Neural cell (in vitro differentiated cells): ENCODE results near the gene PRRX1.

ENCODE experiments used
- CTCF ChIP-seq: fragments of 450-650 bp; IDR thresholded peaks from 2 replicates; pipeline ENCODE4 v1.5.1; 2014; ENCODE audit warnings: antibody characterized with exemption, mild to moderate bottlenecking, moderate library complexity; ENCODE audit not compliant: poor library complexity, severe bottlenecking
- EP300 ChIP-seq: fragments of 450-650 bp; conservative IDR thresholded peaks from 2 replicates; pipeline ENCODE4 v1.6.1; 2014; ENCODE audit warnings: antibody characterized with exemption, mild to moderate bottlenecking, moderate library complexity; ENCODE audit not compliant: poor library complexity, severe bottlenecking
- EZH2 ChIP-seq: fragments of 200-600, 300-800 bp; shearing (Covaris generic), sonication (generic); IDR thresholded peaks from 2 replicates; pipeline ENCODE4 v1.6.1; 2014; ENCODE audit warnings: antibody characterized with exemption, low read length, borderline replicate concordance, mild to moderate bottlenecking; ENCODE audit not compliant: insufficient read depth, poor library complexity, severe bottlenecking
- POLR2AphosphoS5 ChIP-seq: IDR thresholded peaks from 2 replicates; pipeline ENCODE4 v1.6.1; 2012
- SMC3 ChIP-seq: fragments of 450-650 bp; conservative IDR thresholded peaks from 2 replicates; pipeline ENCODE4 v1.6.1; 2014; ENCODE audit warnings: antibody characterized with exemption, mild to moderate bottlenecking, moderate library complexity; ENCODE audit not compliant: poor library complexity
- TAF1 ChIP-seq: IDR thresholded peaks from 2 replicates; pipeline ENCODE4 v1.6.1; 2012; ENCODE audit warnings: low read depth
- TF ChIP-seq, protein P1 (sequence below): IDR thresholded peaks from 2 replicates; pipeline ENCODE4 v1.6.1; 2012; ENCODE audit warnings: borderline replicate concordance

- TF ChIP-seq CTCF (no peak), EP300 (no peak), TAF1 (no peak), EZH2 (no peak), SMC3 (no peak), POLR2AphosphoS5 (no peak)
- TF ChIP-seq, protein P1, sequence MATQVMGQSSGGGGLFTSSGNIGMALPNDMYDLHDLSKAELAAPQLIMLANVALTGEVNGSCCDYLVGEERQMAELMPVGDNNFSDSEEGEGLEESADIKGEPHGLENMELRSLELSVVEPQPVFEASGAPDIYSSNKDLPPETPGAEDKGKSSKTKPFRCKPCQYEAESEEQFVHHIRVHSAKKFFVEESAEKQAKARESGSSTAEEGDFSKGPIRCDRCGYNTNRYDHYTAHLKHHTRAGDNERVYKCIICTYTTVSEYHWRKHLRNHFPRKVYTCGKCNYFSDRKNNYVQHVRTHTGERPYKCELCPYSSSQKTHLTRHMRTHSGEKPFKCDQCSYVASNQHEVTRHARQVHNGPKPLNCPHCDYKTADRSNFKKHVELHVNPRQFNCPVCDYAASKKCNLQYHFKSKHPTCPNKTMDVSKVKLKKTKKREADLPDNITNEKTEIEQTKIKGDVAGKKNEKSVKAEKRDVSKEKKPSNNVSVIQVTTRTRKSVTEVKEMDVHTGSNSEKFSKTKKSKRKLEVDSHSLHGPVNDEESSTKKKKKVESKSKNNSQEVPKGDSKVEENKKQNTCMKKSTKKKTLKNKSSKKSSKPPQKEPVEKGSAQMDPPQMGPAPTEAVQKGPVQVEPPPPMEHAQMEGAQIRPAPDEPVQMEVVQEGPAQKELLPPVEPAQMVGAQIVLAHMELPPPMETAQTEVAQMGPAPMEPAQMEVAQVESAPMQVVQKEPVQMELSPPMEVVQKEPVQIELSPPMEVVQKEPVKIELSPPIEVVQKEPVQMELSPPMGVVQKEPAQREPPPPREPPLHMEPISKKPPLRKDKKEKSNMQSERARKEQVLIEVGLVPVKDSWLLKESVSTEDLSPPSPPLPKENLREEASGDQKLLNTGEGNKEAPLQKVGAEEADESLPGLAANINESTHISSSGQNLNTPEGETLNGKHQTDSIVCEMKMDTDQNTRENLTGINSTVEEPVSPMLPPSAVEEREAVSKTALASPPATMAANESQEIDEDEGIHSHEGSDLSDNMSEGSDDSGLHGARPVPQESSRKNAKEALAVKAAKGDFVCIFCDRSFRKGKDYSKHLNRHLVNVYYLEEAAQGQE, result no peak
These were observed 91.9 kb downstream of the PRRX1 start for GRCh38 chr1:170755795-170756194.
